Erythroblast (primary cell): ENCODE data around the gene RRP1.

Source experiments
- GATA1 ChIP-seq: IDR thresholded peaks from 2 replicates; pipeline ENCODE4 v1.6.1; 2011; ENCODE audit warnings: low read depth, mild to moderate bottlenecking, control low read depth, low read length, moderate library complexity
- POLR2A ChIP-seq: IDR thresholded peaks from 2 replicates; pipeline ENCODE4 v1.6.1; 2011; ENCODE audit warnings: mild to moderate bottlenecking, low read length

DNA sequence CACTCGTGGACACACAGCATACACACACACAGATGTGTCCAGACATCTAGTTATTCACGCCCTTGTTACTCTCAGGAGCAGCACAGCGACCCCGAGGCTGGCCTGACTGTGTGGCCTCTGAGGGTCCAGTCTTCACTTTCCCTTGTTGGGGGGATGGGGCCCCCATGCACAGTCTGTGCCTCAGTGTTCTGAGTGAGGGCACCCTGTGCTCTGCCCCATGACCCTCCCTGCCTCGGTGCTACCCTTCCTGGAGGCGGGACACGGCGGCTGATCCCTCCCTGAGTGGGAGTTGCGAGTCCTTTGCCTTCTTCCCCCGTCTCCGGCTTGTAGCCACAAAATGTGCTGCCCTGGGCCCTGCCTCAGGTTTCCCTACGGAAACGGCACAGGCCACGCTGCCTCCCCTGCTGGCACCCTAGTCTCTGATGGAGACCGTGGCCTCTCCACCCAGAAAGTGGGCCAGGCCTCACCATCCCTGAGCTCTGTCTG, 21.8 kb upstream of the RRP1 start:
- TF ChIP-seq POLR2A (no peak), GATA1 (no peak)
